GM23248 (cell line): ENCODE measurements around the gene ORC2. TPM values are rescaled to one million over a fixed set of nuclear protein-coding genes. Genes with fewer than 3 reads are reported as not detected.

Experiments used
- DNase-seq: peaks from one replicate; pipeline ENCODE4 v3.0.0-alpha.2; 2015
- H2AFZ ChIP-seq: fragments of 200-600 bp; sonication (generic); 2 replicates; pipeline ENCODE4 v1.6.1; 2016; ENCODE audit warnings: antibody characterized with exemption
- H3F3A ChIP-seq: fragments of 200-600 bp; sonication (generic); 2 replicates; pipeline ENCODE4 v1.6.1; 2016; ENCODE audit warnings: mild to moderate bottlenecking, antibody characterized with exemption, mixed run types; ENCODE audit not compliant: insufficient read depth
- H3K27ac ChIP-seq: fragments of 200-600 bp; sonication (generic); 2 replicates; pipeline ENCODE4 v1.5.1; 2016; ENCODE audit warnings: mild to moderate bottlenecking
- H3K27me3 ChIP-seq: fragments of 200-600 bp; sonication (generic); replicated peaks from 2 replicates; pipeline ENCODE4 v1.6.1; 2016; ENCODE audit warnings: mild to moderate bottlenecking; ENCODE audit not compliant: insufficient read depth
- H3K36me3 ChIP-seq: fragments of 200-600 bp; sonication (generic); 2 replicates; pipeline ENCODE4 v1.6.1; 2016; ENCODE audit warnings: low read depth, mild to moderate bottlenecking
- H3K4me1 ChIP-seq: fragments of 200-600 bp; sonication (generic); 2 replicates; pipeline ENCODE4 v1.6.1; 2016; ENCODE audit warnings: mild to moderate bottlenecking; ENCODE audit not compliant: insufficient read depth
- H3K4me2 ChIP-seq: fragments of 200-600 bp; sonication (generic); one replicate; pipeline ENCODE4 v1.6.1; 2016; ENCODE audit warnings: mild to moderate bottlenecking; ENCODE audit not compliant: unreplicated experiment
- H3K4me3 ChIP-seq: fragments of 200-600 bp; sonication (generic); 2 replicates; pipeline ENCODE4 v1.5.1; 2016; ENCODE audit warnings: mild to moderate bottlenecking
- H3K79me2 ChIP-seq: fragments of 200-600 bp; sonication (generic); 2 replicates; pipeline ENCODE4 v1.6.1; 2016; ENCODE audit warnings: mild to moderate bottlenecking; ENCODE audit not compliant: insufficient read depth
- H3K9ac ChIP-seq: fragments of 200-600 bp; sonication (generic); 2 replicates; pipeline ENCODE4 v1.6.1; 2016; ENCODE audit warnings: mild to moderate bottlenecking
- H3K9me2 ChIP-seq: fragments of 200-600 bp; sonication (generic); 2 replicates; pipeline ENCODE4 v1.6.1; 2016; ENCODE audit warnings: mixed run types, mild to moderate bottlenecking, moderate library complexity; ENCODE audit not compliant: insufficient read depth
- H3K9me3 ChIP-seq: fragments of 200-600 bp; sonication (generic); one replicate; pipeline ENCODE4 v1.6.1; 2017; ENCODE audit warnings: low read depth
- H4K20me1 ChIP-seq: fragments of 200-600 bp; sonication (generic); 2 replicates; pipeline ENCODE4 v1.6.0; 2016; ENCODE audit not compliant: insufficient read depth
- EZH2 ChIP-seq: fragments of 200-600 bp; sonication (generic); IDR thresholded peaks from 2 replicates; pipeline ENCODE4 v1.6.1; 2018; ENCODE audit warnings: antibody characterized with exemption, mild to moderate bottlenecking; ENCODE audit not compliant: insufficient read depth, poor library complexity, severe bottlenecking
- EZH2phosphoT487 ChIP-seq: fragments of 200-600 bp; sonication (generic); IDR thresholded peaks from 2 replicates; pipeline ENCODE4 v1.6.1; 2018; ENCODE audit warnings: antibody characterized with exemption, moderate library complexity, mild to moderate bottlenecking, low read depth; ENCODE audit not compliant: insufficient read depth
- WGBS, 2 experiments: methylation state at CpG; one replicate each; pipeline ENCODE4 v1.1.6; 2015 to 2017; ENCODE audit warnings: low lambda C conversion rate in 2 of 2, low coverage in 1 of 2; ENCODE audit errors: missing lambda C conversion rate in 2 of 2; 5-methylcytosine and 5-hydroxymethylcytosine counted together
- in situ Hi-C: fragments of 300-500 bp; cut with MboI; formaldehyde crosslinking; loops from 2 replicates; pipeline ENCODE4 v1.15.0; 2020
- polyA plus RNA-seq: library from polyadenylated mRNA; unstranded; fragments of >200 nt; fragmentation: Nextera tagmentation; extraction: Ambion mirVana; gene quantifications from 2 replicates; pipeline ENCODE4 v1.2.1, GENCODE V29; 2016
- total RNA-seq: library from RNA; depleted of rRNA; stranded (reverse); fragments of >200 nt; shearing (Covaris generic); gene quantifications from 2 replicates; pipeline ENCODE4 v1.2.3, GENCODE V29; 2014

The ORC2 gene
- total and polyA plus RNA-seq, 2 experiments from 2014 or later = 5.4 to 8.8 TPM

- WGBS, 2 experiments = 98 to 99% methylated on average over 4 of the region's 4 CpGs
- in situ Hi-C loops = loop anchor here (5.0 kb wide), 1 partner anchor 267 kb away; no protein-coding TSS in a partner anchor
- H3K4me1 ChIP-seq = peaks cover 14% of the 10 kb centered on the region
These were observed 53.5 kb downstream of the ORC2 start for GRCh38 chr2:200909958-200910357.

GRCh38 chr2:200905618-200906296, 57.7 kb downstream of the ORC2 start:
- Histone ChIP-seq H3K36me3 (peaks cover 16% of the 10 kb centered on the region; the same call in 1 of the 2 replicates), H3K4me3 (no peak overlapping the region), H2AFZ (no peak overlapping the region), H3K27ac (no peak overlapping the region), H3K27me3 (no peaks in the 10 kb centered on the region), H3K4me2 (no peak overlapping the region), H3K9me3 (no peaks in the 10 kb centered on the region), H3K9me2 (no peaks in the 10 kb centered on the region), H3F3A (peaks cover 22% of the 10 kb centered on the region; the same call in 1 of the 2 replicates), H3K4me1 (peaks cover 3% of the 10 kb centered on the region; the same call in 1 of the 2 replicates), H3K9ac (no peak overlapping the region), H3K79me2 (no peaks in the 10 kb centered on the region), H4K20me1 (no peaks in the 10 kb centered on the region)
- TF ChIP-seq EZH2phosphoT487 = no peak
- no peak for TF ChIP-seq EZH2
- in situ Hi-C loops = loop anchor here (5.0 kb wide), 1 partner anchor 272 kb away; no protein-coding TSS in a partner anchor
- 55 to 56% methylated on average over 2 of the region's 2 CpGs for WGBS, 2 experiments
- peak; percentile 86 for DNase-seq

More at GRCh38 chr2:200909958-200910357, 53.5 kb downstream of the ORC2 start:
- Histone ChIP-seq H3K9me3 (no peaks in the 10 kb centered on the region), H3F3A (peaks cover 28% of the 10 kb centered on the region), H3K79me2 (no peaks in the 10 kb centered on the region), H3K27me3 (no peaks in the 10 kb centered on the region), H3K4me3 (no peak overlapping the region), H3K4me2 (no peak overlapping the region), H2AFZ (no peak overlapping the region), H3K36me3 (peaks cover 16% of the 10 kb centered on the region), H3K9me2 (no peaks in the 10 kb centered on the region), H3K9ac (no peak overlapping the region), H3K27ac (no peak overlapping the region), H4K20me1 (no peaks in the 10 kb centered on the region)
- DNase-seq = no peak
- no peak for TF ChIP-seq EZH2
- no peak for TF ChIP-seq EZH2phosphoT487

- Histone ChIP-seq H3K4me3 (no peak overlapping the region), H3K27ac (peak overlapping the region; percentile 28), H3K9me3 (no peaks in the 10 kb centered on the region), H3K4me1 (peaks cover 3% of the 10 kb centered on the region; the same call in 1 of the 2 replicates), H3K9me2 (no peaks in the 10 kb centered on the region), H3K79me2 (no peaks in the 10 kb centered on the region), H2AFZ (peak overlapping the region; percentile 50), H4K20me1 (no peaks in the 10 kb centered on the region), H3K9ac (no peak overlapping the region; the same call in 1 of the 2 replicates), H3K27me3 (no peaks in the 10 kb centered on the region), H3K36me3 (peaks cover 20% of the 10 kb centered on the region; the same call in 1 of the 2 replicates), H3F3A (peaks cover 10% of the 10 kb centered on the region; the same call in 1 of the 2 replicates), H3K4me2 (no peak overlapping the region)
- peak; percentile 97 for DNase-seq
- 6 to 7% methylated on average over 4 of the region's 4 CpGs for WGBS, 2 experiments
- in situ Hi-C loops = no loop called here
- TF ChIP-seq EZH2phosphoT487 (no peak), EZH2 (no peak)
These were observed 61.9 kb downstream of the ORC2 start for GRCh38 chr2:200901459-200902072.

- H3K79me2 ChIP-seq = no peaks in the 10 kb centered on the region
- H3K4me1 ChIP-seq = peaks cover 3% of the 10 kb centered on the region; the same call in 1 of the 2 replicates
- no peaks in the 10 kb centered on the region for H3K9me2 ChIP-seq
- DNase-seq = no peak
- no peak overlapping the region for H3K4me3 ChIP-seq
- H2AFZ ChIP-seq = no peak overlapping the region
- H3K27me3 ChIP-seq = no peaks in the 10 kb centered on the region
- TF ChIP-seq EZH2phosphoT487 (no peak), EZH2 (no peak)
- no peaks in the 10 kb centered on the region for H3K9me3 ChIP-seq
- no peak overlapping the region for H3K27ac ChIP-seq
- no peaks in the 10 kb centered on the region for H4K20me1 ChIP-seq
- H3K36me3 ChIP-seq = peaks cover 32% of the 10 kb centered on the region
- H3F3A ChIP-seq = peaks cover 10% of the 10 kb centered on the region; the same call in 1 of the 2 replicates
- in situ Hi-C loops = no loop called here
- no peak overlapping the region for H3K4me2 ChIP-seq
- no peak overlapping the region for H3K9ac ChIP-seq
These were observed 64.0 kb downstream of the ORC2 start for GRCh38 chr2:200899482-200899881.
